Activated naive CD4-positive, alpha-beta T cell treated with anti-CD3 and anti-CD28 coated beads for 36 hours (primary cell): Measurements from ENCODE around the gene AQP10. TPM values are rescaled to one million over a fixed set of nuclear protein-coding genes. Genes with fewer than 3 reads are reported as not detected.
A peak's percentile ranks its signal among the peaks of the same experiment; 100 is the strongest.
"Not testable (repeated sequence)": the region's sequence is repeated elsewhere in the genome, so short reads cannot be mapped to it uniquely, and the experiment has no call there.

Experiments used
- CTCF ChIA-PET: fragments of 350-600 bp; sonication (Branson Sonifier 250); formaldehyde crosslinking; loops from one replicate; lab custom pipeline; 2021; ENCODE audit warnings: antibody characterized with exemption; lab: Charles Lee
- DNase-seq: peaks from one replicate; pipeline ENCODE4 v3.0.0-alpha.2; 2020
- H3K27ac Mint-ChIP-seq: one replicate; pipeline ENCODE4 v1.8.0; 2021; ENCODE audit warnings: mild to moderate bottlenecking, mixed read lengths
- H3K27me3 Mint-ChIP-seq: one replicate; pipeline ENCODE4 v1.8.0; 2021; ENCODE audit warnings: low read depth, mixed read lengths
- H3K36me3 Mint-ChIP-seq: one replicate; pipeline ENCODE4 v1.8.0; 2021; ENCODE audit warnings: low read depth, mixed read lengths
- H3K4me1 Mint-ChIP-seq: one replicate; pipeline ENCODE4 v1.8.0; 2021; ENCODE audit warnings: low read depth, mixed read lengths
- H3K4me3 Mint-ChIP-seq: one replicate; pipeline ENCODE4 v1.8.0; 2021; ENCODE audit warnings: mild to moderate bottlenecking, moderate library complexity, mixed read lengths
- H3K9me3 Mint-ChIP-seq: one replicate; pipeline ENCODE4 v1.8.0; 2021; ENCODE audit warnings: mixed read lengths
- intact Hi-C: fragments of 100-400 bp; cut with micrococcal nuclease; formaldehyde crosslinking; loops from one replicate; pipeline ENCODE4 v1.15.1; 2023
- total RNA-seq, 2 experiments: library from RNA; stranded (reverse); gene quantifications; one replicate each; pipeline ENCODE4 v1.2.3, GENCODE V29; 2021

AQP10 gene
- total RNA-seq, 2 experiments from 2014 or later = not detected

DNA sequence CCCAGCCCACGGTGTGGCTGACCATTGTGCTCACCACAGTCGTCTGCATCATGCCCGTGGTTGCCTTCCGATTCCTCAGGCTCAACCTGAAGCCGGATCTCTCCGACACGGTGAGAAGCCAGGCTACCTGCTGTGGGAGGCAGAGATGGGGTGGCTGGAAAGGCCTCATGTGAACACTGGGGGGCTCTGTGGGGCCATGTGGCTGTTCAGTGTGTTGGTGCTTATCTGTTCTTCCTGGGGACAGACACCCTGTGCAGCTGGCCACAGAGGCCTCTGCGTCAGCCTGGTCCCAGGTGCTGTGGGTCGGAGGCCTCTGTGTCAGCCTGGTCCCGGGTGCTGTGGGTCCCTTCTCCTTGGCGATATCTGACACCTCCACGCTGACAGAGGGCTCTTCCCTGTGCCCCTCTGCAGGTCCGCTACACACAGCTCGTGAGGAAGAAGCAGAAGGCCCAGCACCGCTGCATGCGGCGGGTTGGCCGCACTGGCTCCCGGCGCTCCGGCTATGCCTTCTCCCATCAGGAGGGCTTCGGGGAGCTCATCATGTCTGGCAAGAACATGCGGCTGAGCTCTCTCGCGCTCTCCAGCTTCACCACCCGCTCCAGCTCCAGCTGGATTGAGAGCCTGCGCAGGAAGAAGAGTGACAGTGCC is 27.7 kb downstream of the AQP10 start:
- Mint-ChIP-seq H3K36me3 (peaks cover 36% of the 10 kb centered on the region), H3K4me3 (no peak overlapping the region), H3K4me1 (peaks cover 56% of the 10 kb centered on the region), H3K9me3 (no peaks in the 10 kb centered on the region), H3K27me3 (no peaks in the 10 kb centered on the region), H3K27ac (no peak overlapping the region)
- intact Hi-C loops = loop anchor here (1.0 kb wide), 1 partner anchor 130 kb away; no protein-coding TSS in a partner anchor
- CTCF ChIA-PET = interaction anchor here (0.6 to 14.8 kb wide), 4 partner anchors 19 to 537 kb away, joined by 3 to 234 read pairs (median 4); partner anchors contain the start of gene ATP8B2
- DNase-seq = peak; percentile 37

DNA sequence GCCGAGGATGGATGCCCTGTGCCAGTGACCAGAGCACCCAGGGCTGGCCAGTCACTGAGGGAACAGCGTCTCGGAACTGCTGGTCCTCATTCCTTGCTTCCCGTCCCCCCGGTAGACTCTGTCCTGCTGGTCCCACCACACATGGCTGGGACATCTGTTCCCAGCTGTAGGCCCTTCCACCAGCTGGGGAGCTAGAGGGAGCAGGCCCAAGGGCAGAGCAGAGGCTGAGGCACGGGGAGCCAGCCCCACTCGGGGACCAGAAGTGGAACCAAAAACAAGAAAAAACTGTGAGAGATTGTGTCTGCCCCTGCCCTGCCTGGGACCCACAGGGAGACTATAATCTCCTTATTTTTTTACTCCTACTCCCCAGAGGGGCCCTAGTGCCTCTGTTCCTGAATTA is 28.2 kb downstream of the AQP10 start:
- intact Hi-C loops = no loop called here
- no peak for DNase-seq
- no peak overlapping the region for H3K4me3 Mint-ChIP-seq
- CTCF ChIA-PET = interaction anchor here (0.6 to 14.8 kb wide), 4 partner anchors 20 to 536 kb away, joined by 3 to 234 read pairs (median 4); partner anchors contain the start of gene ATP8B2
- no peaks in the 10 kb centered on the region for H3K27me3 Mint-ChIP-seq
- H3K27ac Mint-ChIP-seq = peak overlapping the region; percentile 5
- H3K9me3 Mint-ChIP-seq = no peaks in the 10 kb centered on the region
- H3K36me3 Mint-ChIP-seq = peaks cover 31% of the 10 kb centered on the region
- peaks cover 56% of the 10 kb centered on the region for H3K4me1 Mint-ChIP-seq

DNA sequence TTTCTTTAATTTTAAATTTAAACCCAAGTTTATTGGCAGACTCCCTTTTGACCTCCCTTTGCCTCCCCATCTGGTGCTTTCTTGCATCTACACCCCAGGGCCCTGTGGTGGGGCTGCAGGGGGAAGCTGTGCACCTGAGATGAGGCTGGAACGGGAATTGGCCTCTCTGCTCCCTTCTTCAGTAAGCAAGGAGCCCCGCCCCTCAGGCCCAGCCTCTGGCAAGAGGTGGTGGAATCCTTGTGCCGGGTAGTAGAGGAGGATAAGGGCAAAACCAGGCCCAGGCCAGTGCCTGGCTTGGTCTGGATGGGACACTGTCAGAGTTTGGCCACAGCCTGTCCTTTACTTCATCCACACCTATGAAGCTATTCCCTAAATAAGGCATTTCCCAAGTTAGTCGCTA is 29.5 kb downstream of the AQP10 start:
- DNase-seq = no peak
- Mint-ChIP-seq H3K4me1 (peaks cover 47% of the 10 kb centered on the region), H3K4me3 (no peak overlapping the region), H3K36me3 (peaks cover 19% of the 10 kb centered on the region), H3K9me3 (no peaks in the 10 kb centered on the region), H3K27ac (no peak overlapping the region), H3K27me3 (no peaks in the 10 kb centered on the region)
- CTCF ChIA-PET = interaction anchor here (1.4 to 14.8 kb wide), 3 partner anchors 21 to 196 kb away, joined by 3 to 234 read pairs (median 4); partner anchors contain the start of gene ATP8B2
- intact Hi-C loops = no loop called here

DNA sequence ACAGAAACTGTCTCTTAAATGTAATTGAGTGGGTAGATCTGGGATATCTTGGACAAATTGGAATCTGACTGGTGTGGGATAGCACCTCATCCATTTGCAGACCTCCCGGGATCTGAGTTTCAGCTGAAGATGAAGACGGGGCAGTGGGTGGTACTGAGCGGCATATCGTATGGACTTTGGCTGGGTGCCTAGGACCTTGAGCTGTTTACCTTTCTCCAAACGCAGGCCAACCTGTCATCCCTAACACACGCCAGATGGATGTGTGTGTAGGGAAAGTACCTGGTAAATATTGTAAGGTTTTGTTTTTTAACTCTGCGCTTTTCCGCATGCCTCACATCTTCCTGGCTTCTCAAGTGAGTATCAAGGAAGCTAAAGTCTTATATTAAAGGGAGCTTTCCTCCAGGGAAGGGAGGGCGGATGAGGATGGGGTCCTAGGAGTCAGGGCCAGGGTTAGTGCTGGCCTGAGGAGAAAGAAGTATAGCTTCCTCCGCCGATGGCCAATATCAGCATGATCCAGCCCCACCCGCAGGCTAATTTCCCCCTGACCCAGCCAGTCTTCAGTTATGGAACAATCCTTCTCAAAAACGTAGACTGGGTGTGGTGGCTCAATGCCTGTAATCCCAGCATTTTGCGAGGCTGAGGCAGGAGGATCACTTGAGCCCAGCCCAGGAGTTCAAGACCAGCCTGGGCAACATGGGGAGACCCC is 30.6 kb downstream of the AQP10 start:
- DNase-seq = no peak
- Mint-ChIP-seq H3K36me3 (peaks cover 14% of the 10 kb centered on the region), H3K27ac (no peak overlapping the region), H3K4me3 (no peak overlapping the region), H3K9me3 (no peaks in the 10 kb centered on the region), H3K27me3 (no peaks in the 10 kb centered on the region), H3K4me1 (peaks cover 37% of the 10 kb centered on the region)
- CTCF ChIA-PET = interaction anchor here (0.7 to 14.8 kb wide), 5 partner anchors 10 to 91 kb away, joined by 3 to 234 read pairs (median 4); partner anchors contain the start of gene ATP8B2
- intact Hi-C loops = loop anchor here (2.0 kb wide), 2 partner anchors 25 to 195 kb away; no protein-coding TSS in a partner anchor

DNA sequence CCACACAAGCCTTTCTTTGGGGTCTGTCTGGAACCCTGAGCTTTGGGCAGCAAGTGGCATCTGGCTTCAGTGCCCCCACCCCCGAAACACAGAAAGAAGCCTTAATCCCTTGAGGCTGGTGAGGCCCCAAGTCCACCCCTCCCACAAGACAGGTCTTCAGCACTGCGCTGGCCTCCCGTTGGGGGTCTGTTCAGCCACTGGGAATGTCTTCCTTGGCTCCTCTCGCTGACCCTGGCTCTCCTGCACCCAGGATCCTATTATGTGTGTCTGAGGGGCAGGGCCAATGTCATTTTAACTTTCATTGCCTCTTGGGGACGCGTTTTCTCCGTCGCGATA is 31.3 kb downstream of the AQP10 start:
- H3K4me1 Mint-ChIP-seq = peaks cover 33% of the 10 kb centered on the region
- peak overlapping the region; percentile 82 for H3K4me3 Mint-ChIP-seq
- peaks cover 10% of the 10 kb centered on the region for H3K36me3 Mint-ChIP-seq
- DNase-seq = no peak
- no peak overlapping the region for H3K27ac Mint-ChIP-seq
- H3K9me3 Mint-ChIP-seq = no peaks in the 10 kb centered on the region
- CTCF ChIA-PET = interaction anchor here (0.7 to 14.8 kb wide), 8 partner anchors 8 to 194 kb away, joined by 3 to 234 read pairs (median 4); partner anchors contain the start of gene ATP8B2
- H3K27me3 Mint-ChIP-seq = no peaks in the 10 kb centered on the region
- intact Hi-C loops = loop anchor here (2.0 kb wide), 2 partner anchors 25 to 195 kb away; no protein-coding TSS in a partner anchor

DNA sequence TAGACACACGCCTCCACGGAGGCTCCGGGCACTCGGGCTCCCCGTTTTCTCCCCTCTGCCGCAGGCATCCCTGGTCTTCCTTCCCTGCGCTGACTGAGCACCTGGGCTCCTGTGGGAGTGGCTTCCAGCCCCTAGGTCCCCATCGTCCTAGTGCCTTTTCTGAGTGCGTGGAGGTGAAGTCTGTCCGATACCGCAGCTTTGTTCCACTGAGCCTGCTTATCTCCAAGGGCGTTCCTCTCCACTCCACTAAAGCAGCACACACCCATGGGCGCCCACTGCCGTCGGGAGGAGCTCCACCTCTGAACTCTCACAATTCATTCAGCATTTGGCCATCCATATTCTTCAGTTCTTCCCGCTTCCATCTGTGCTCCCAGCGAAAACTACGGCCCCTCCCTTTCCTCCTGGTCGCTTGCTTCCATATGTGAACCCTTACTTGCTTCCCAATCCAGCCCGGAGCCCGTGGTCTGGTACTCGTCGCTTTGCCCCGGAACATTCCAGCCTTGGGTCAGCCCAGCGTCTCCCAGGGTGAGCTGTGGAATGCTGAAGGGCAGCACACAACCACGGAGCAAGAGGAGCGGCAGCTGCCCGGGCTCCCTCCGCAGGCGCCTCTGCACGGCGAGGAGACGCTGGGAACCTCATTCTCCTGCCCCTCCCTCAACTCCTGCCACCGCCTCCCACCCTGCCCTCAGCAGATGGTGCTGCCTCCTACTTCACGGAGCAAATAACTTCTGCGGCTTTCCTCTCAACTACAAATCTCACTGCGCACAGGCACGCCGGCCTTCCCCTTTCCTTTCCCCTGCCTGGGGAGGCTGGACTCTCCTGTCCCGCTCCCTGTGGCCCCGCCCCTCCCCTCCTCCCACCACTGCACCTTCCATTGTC is 31.9 kb downstream of the AQP10 start:
- Mint-ChIP-seq H3K9me3 (no peaks in the 10 kb centered on the region), H3K27ac (peak overlapping the region; percentile 76), H3K4me1 (peaks cover 31% of the 10 kb centered on the region), H3K27me3 (no peaks in the 10 kb centered on the region), H3K4me3 (peak overlapping the region; percentile 82), H3K36me3 (peaks cover 8% of the 10 kb centered on the region)
- DNase-seq = peak; percentile 85
- intact Hi-C loops = loop anchor here (1.0 to 2.0 kb wide), 7 partner anchors 26 to 194 kb away; partner anchors contain the start of gene IL6R
- CTCF ChIA-PET = interaction anchor here (0.7 to 14.8 kb wide), 11 partner anchors 8 to 194 kb away, joined by 3 to 234 read pairs (median 4); partner anchors contain the start of gene ATP8B2

DNA sequence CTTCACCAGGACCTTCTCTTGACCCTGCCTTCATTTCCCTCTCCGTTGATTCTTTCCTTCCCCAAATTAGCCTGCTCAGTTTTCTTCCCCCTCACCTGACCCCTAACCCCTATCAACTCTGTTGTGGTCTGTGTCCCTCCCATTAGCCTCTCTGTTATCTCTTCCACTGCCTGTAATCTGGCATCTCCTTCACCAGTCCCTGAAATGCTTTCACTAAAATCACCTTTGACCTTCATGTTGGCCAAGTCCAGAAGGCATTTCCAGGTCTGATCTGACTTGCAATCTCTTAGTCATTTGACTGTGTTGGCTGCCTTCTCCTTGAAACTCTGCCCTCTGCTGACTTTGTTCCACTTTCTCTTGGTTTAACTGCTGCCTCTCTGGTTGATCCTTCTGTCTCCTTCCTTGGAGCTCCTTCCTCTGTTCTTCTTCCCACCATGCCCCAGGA is 32.6 kb downstream of the AQP10 start:
- Mint-ChIP-seq H3K9me3 (no peaks in the 10 kb centered on the region), H3K4me1 (peaks cover 28% of the 10 kb centered on the region), H3K27me3 (no peaks in the 10 kb centered on the region), H3K36me3 (peaks cover 4% of the 10 kb centered on the region), H3K4me3 (peak overlapping the region; percentile 82), H3K27ac (peak overlapping the region; percentile 76)
- peak; percentile 70 for DNase-seq
- CTCF ChIA-PET = interaction anchor here (0.6 to 14.8 kb wide), 7 partner anchors 9 to 852 kb away, joined by 3 to 234 read pairs (median 4); partner anchors contain the start of gene ATP8B2
- intact Hi-C loops = loop anchor here (1.0 to 2.0 kb wide), 7 partner anchors 27 to 193 kb away; partner anchors contain the start of gene IL6R

DNA sequence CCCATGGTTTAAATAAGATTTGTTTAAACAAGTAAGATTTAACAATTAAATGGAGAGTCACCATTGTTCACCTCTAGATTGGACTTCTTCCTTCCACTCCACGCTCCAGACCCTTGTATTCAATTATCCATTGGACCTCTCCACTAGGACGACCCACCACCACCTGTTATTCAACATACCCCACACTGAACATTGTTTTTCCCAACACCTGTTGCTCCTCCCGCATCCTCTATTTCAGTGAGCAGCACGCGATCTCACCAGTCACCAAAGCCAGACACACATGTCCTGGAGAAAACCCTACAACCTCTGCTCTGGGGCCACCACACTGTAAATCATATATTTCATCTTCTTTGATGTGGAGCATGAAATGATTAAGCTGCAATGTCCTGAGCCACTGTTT is 33.1 kb downstream of the AQP10 start:
- CTCF ChIA-PET = interaction anchor here (0.6 to 14.8 kb wide), 8 partner anchors 8 to 852 kb away, joined by 3 to 234 read pairs (median 4); partner anchors contain the start of gene ATP8B2
- H3K4me1 Mint-ChIP-seq = peaks cover 28% of the 10 kb centered on the region
- H3K27me3 Mint-ChIP-seq = no peaks in the 10 kb centered on the region
- H3K4me3 Mint-ChIP-seq = no peak overlapping the region
- peaks cover 1% of the 10 kb centered on the region for H3K36me3 Mint-ChIP-seq
- intact Hi-C loops = loop anchor here (1.0 to 2.0 kb wide), 7 partner anchors 27 to 193 kb away; partner anchors contain the start of gene IL6R
- H3K9me3 Mint-ChIP-seq = no peaks in the 10 kb centered on the region
- peak overlapping the region; percentile 55 for H3K27ac Mint-ChIP-seq
- DNase-seq = no peak

DNA sequence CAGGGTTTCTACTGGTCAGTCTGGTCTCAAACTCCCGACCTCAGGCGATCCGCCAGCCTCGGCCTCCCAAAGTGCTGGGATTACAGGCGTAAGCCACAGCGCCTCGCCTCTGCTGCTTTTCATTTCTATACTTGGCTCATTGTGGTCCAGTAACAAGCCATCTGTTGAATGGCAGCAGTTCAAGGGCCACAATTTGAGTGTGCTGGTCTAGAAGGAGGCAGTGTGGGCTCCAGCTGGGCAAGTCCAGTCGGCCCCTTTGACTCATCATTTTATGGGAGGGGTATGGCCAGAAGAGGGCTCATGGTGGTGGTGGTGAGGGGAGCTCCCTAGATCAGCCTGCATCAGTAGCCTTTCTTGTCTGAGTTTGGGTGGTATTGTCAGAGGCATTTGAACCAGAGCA is 37.6 kb downstream of the AQP10 start:
- Mint-ChIP-seq H3K4me1 (peaks cover 11% of the 10 kb centered on the region), H3K27ac (no peak overlapping the region), H3K36me3 (no peaks in the 10 kb centered on the region), H3K4me3 (no peak overlapping the region), H3K27me3 (no peaks in the 10 kb centered on the region), H3K9me3 (no peaks in the 10 kb centered on the region)
- CTCF ChIA-PET = interaction anchor here (2.1 kb wide), 1 partner anchor 23 kb away, joined by 6 read pairs; no protein-coding TSS in a partner anchor
- intact Hi-C loops = no loop called here
- DNase-seq = no peak

DNA sequence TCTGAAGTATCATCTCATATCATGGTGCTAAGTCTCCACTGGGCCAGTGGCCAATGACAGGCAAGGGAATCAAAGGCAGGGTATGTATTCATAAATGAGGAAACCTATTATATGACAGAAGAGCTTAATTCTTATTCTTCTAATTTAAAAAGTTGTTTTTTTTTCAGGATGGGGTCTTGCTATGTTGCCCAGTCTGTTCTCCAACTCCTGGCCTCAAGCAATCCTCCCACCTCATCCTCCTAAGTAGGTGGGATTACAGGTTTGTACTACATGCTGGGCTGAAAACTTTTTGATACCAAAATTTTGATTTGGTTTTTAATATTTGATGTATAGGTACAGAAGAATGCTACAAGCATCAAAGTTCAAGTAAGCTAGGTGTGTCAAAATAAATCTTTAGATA is 39.4 kb downstream of the AQP10 start:
- no peak for DNase-seq
- Mint-ChIP-seq H3K4me1 (peaks cover 2% of the 10 kb centered on the region), H3K36me3 (no peaks in the 10 kb centered on the region), H3K27me3 (no peaks in the 10 kb centered on the region), H3K27ac (no peak overlapping the region), H3K9me3 (no peaks in the 10 kb centered on the region), H3K4me3 (no peak overlapping the region)
- intact Hi-C loops = no loop called here
- CTCF ChIA-PET = interaction anchor here (0.8 to 2.1 kb wide), 4 partner anchors 13 to 88 kb away, joined by 3 to 6 read pairs (median 3); partner anchors contain the start of gene HAX1

DNA sequence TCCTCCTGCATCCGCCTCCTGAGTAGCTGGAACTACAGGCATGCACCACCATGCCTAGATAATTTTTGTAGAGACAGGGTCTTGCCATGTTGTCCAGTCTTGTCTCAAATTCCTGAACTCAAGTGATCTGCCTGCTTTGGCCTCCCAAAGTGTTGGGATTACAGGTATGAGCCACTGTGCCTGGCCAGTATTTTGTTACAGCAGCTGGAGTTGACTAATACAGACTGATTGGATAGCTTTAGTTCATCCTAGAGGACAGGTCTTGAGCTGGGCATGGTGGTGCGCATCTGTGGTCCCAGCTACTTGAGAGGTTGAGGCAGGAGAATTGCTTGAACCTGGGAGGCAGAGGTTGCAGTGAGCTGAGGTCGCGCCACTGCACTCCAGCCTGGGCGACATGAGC is 40.0 kb downstream of the AQP10 start:
- H3K4me3 Mint-ChIP-seq, H3K27ac Mint-ChIP-seq, H3K36me3 Mint-ChIP-seq, DNase-seq, intact Hi-C loops, H3K27me3 Mint-ChIP-seq, H3K4me1 Mint-ChIP-seq, H3K9me3 Mint-ChIP-seq: not testable (repeated sequence)
- CTCF ChIA-PET = interaction anchor here (0.8 to 2.1 kb wide), 6 partner anchors 9 to 186 kb away, joined by 3 to 6 read pairs (median 3); partner anchors contain the start of gene HAX1
